K562 (cell line): ENCODE measurements around the gene COX6B2. TPM values are rescaled to one million over a fixed set of nuclear protein-coding genes. Genes with fewer than 3 reads are reported as not detected.
A peak's percentile ranks its signal among the peaks of the same experiment; 100 is the strongest.

ENCODE experiments used
- ATAC-seq: fragments of 200-7000 bp; cut with Tn5 transposase; 3 replicates; pipeline ENCODE4 v1.9.1; 2020; ENCODE audit warnings: moderate library complexity
- BruUV-seq: library from RNA; stranded (reverse); fragments of 400-500 nt; replicated peaks from 2 replicates; lab custom pipeline; 2021; lab: Mats Ljungman, UMichigan
- CTCF ChIA-PET: fragments of 300-600 bp; formaldehyde crosslinking; extraction: SDS; loops from one replicate; lab custom pipeline; 2021; ENCODE audit warnings: low intra/inter-chr PET ratio; lab: Yijun Ruan, JAX
- POLR2A ChIA-PET: fragments of 300-600, 350-650 bp; sonication (Branson Sonifier 250); formaldehyde crosslinking; extraction: SDS; loops from one replicate; lab custom pipeline; 2021; ENCODE audit warnings: antibody characterized with exemption, inconsistent platforms; lab: Yijun Ruan, JAX
- DNase-seq, 4 experiments: peaks; one replicate each; pipeline versions ENCODE4 v3.0.0 to v3.0.0-alpha.2; 2011 to 2018; ENCODE audit warnings: low spot score in 3 of 4, mixed read lengths in 3 of 4; ENCODE audit errors: extremely low read depth in 1 of 4
- FAIRE-seq: peaks from 2 replicates; lab custom pipeline; 2011; peaks lifted over from hg19 to GRCh38; lab: Jason Lieb, UNC
- H2AFZ ChIP-seq: 2 replicates; pipeline ENCODE4 v1.6.0; 2011; ENCODE audit warnings: low read depth, low read length, control low read depth, inconsistent platforms
- H3K27ac ChIP-seq: fragments of 200-600 bp; 3 replicates; pipeline ENCODE4 v1.8.0; 2011; ENCODE audit warnings: low read depth, mild to moderate bottlenecking, control low read depth, inconsistent platforms, low read length, moderate library complexity, mixed read lengths; ENCODE audit errors: extremely low read depth
- H3K27me3 ChIP-seq, 2 experiments: fragments of 300-600 bp in 1 of 2; 2 replicates in 1 of 2; 3 replicates in 1 of 2; pipeline versions ENCODE4 v1.6.0 to v1.8.0; 2011; ENCODE audit warnings: inconsistent platforms in 2 of 2, low read length in 2 of 2, mild to moderate bottlenecking in 1 of 2, mixed read lengths in 1 of 2, moderate library complexity in 1 of 2; ENCODE audit not compliant: control insufficient read depth in 2 of 2, insufficient read depth in 2 of 2
- H3K36me3 ChIP-seq: fragments of 300-600 bp; 3 replicates; pipeline ENCODE4 v1.8.0; 2011; ENCODE audit warnings: mild to moderate bottlenecking, low read length, inconsistent platforms; ENCODE audit not compliant: control insufficient read depth, insufficient read depth
- H3K4me1 ChIP-seq, 2 experiments: fragments of 200-600 bp in 1 of 2; replicated peaks in 1 of 2; 2 replicates in 1 of 2; 3 replicates in 1 of 2; pipeline versions ENCODE4 v1.5.1 to v1.8.0; 2011; ENCODE audit warnings: inconsistent platforms in 2 of 2, low read length in 2 of 2, mild to moderate bottlenecking in 1 of 2, mixed read lengths in 1 of 2, moderate library complexity in 1 of 2; ENCODE audit not compliant: control insufficient read depth in 2 of 2, insufficient read depth in 2 of 2
- H3K4me2 ChIP-seq: 2 replicates; pipeline ENCODE4 v1.6.1; 2011; ENCODE audit warnings: low read length, control low read depth, inconsistent platforms, mixed read lengths; ENCODE audit not compliant: insufficient read depth
- H3K4me3 ChIP-seq: fragments of 200-600 bp; sonication (generic), shearing (Covaris generic); 2 replicates; pipeline ENCODE4 v1.5.1; 2016; ENCODE audit warnings: control low read depth, inconsistent platforms
- H3K79me2 ChIP-seq: fragments of 200-600 bp; 3 replicates; pipeline ENCODE4 v1.8.0; 2011; ENCODE audit warnings: low read length, inconsistent platforms; ENCODE audit not compliant: control insufficient read depth, insufficient read depth
- H3K9ac ChIP-seq, 2 experiments: 2 replicates each; pipeline versions ENCODE4 v1.6.0 to v1.6.1; 2011; ENCODE audit warnings: low read depth in 2 of 2, low read length in 2 of 2, control low read depth in 1 of 2, inconsistent platforms in 1 of 2, mild to moderate bottlenecking in 1 of 2, mixed read lengths in 1 of 2; ENCODE audit not compliant: insufficient read depth in 1 of 2
- H3K9me1 ChIP-seq: one replicate; pipeline ENCODE4 v1.6.0; 2011; ENCODE audit warnings: inconsistent platforms, mild to moderate bottlenecking, low read length, moderate library complexity; ENCODE audit not compliant: control insufficient read depth, insufficient read depth
- H3K9me3 ChIP-seq: replicated peaks from 2 replicates; pipeline ENCODE4 v1.5.1; 2011; ENCODE audit warnings: low read depth, low read length, inconsistent platforms; ENCODE audit not compliant: control insufficient read depth, insufficient read depth
- H4K20me1 ChIP-seq: replicated peaks from 2 replicates; pipeline ENCODE4 v1.6.1; 2011; ENCODE audit warnings: low read length, inconsistent platforms, mixed read lengths; ENCODE audit not compliant: control insufficient read depth, insufficient read depth
- CBX3 ChIP-seq, 2 experiments: IDR thresholded peaks; 1 replicate in 1 of 2; 2 replicates in 1 of 2; pipeline ENCODE4 v1.6.1; 2012; ENCODE audit warnings: inconsistent platforms in 2 of 2, low read length in 2 of 2, borderline replicate concordance in 1 of 2, control low read depth in 1 of 2
- CREB3 ChIP-seq: fragments of 450-650 bp; conservative IDR thresholded peaks from 2 replicates; pipeline ENCODE4 v1.6.1; 2016; ENCODE audit warnings: missing genetic modification characterization, low read depth, mild to moderate bottlenecking, missing compliant biosample characterization, moderate library complexity
- GMEB1 ChIP-seq: fragments of 250-450 bp; sonication (Bioruptor Pico); IDR thresholded peaks from 2 replicates; pipeline ENCODE4 v1.4.0; 2020; ENCODE audit warnings: mild to moderate bottlenecking
- IRF9 ChIP-seq: fragments of 450-650 bp; IDR thresholded peaks from 2 replicates; pipeline ENCODE4 v1.6.1; 2016; ENCODE audit warnings: missing biosample characterization, missing genetic modification characterization
- MAX ChIP-seq: sonication (generic); formaldehyde crosslinking; IDR thresholded peaks from 2 replicates; pipeline ENCODE4 v1.9.0; 2022; ENCODE audit warnings: mild to moderate bottlenecking, missing genetic modification reagents
- MYNN ChIP-seq, 2 experiments: sonication (generic); formaldehyde crosslinking in 1 of 2; IDR thresholded peaks; 2 replicates each; pipeline versions ENCODE4 v1.5.0 to v1.6.1; 2016 to 2020; ENCODE audit warnings: antibody characterized with exemption in 1 of 2, missing genetic modification reagents in 1 of 2
- NR2C2 ChIP-seq, 2 experiments: fragments of 200-800 bp in 1 of 2; sonication (Bioruptor generic) in 1 of 2; sonication (generic) in 1 of 2; formaldehyde crosslinking in 1 of 2; IDR thresholded peaks; 2 replicates each; pipeline versions ENCODE4 v1.6.1 to v1.8.0; 2016 to 2022; ENCODE audit warnings: mild to moderate bottlenecking in 1 of 2, missing compliant biosample characterization in 1 of 2, missing genetic modification characterization in 1 of 2, missing genetic modification reagents in 1 of 2
- PHB2 ChIP-seq: fragments of 450-650 bp; IDR thresholded peaks from 2 replicates; pipeline ENCODE4 v1.6.1; 2017; ENCODE audit warnings: low read depth
- POLR2AphosphoS5 ChIP-seq: IDR thresholded peaks from 2 replicates; pipeline ENCODE4 v1.6.1; 2011; ENCODE audit warnings: mild to moderate bottlenecking, low read depth, low read length, moderate library complexity; ENCODE audit not compliant: control insufficient read depth, insufficient read depth
- RCOR1 ChIP-seq, 2 experiments: IDR thresholded peaks; 2 replicates each; pipeline ENCODE4 v1.6.1; 2012; ENCODE audit warnings: low read depth in 2 of 2, low read length in 2 of 2, borderline replicate concordance in 1 of 2, improper control_type of control experiment in 1 of 2
- RFX5 ChIP-seq: IDR thresholded peaks from 2 replicates; pipeline ENCODE4 v1.6.1; 2011; ENCODE audit warnings: low read depth, mild to moderate bottlenecking, improper control_type of control experiment, low read length
- ZBTB17 ChIP-seq: fragments of 450-650 bp; formaldehyde crosslinking; IDR thresholded peaks from 2 replicates; pipeline ENCODE4 v1.4.0; 2020; ENCODE audit warnings: mild to moderate bottlenecking
- WGBS: fragments of 100-300 bp; shearing (Covaris generic); methylation state at CpG from one replicate; pipeline ENCODE4 v1.1.6; 2016; ENCODE audit warnings: low coverage, mixed read lengths; ENCODE audit not compliant: insufficient coverage; ENCODE audit errors: missing lambda C conversion rate; 5-methylcytosine and 5-hydroxymethylcytosine counted together
- in situ Hi-C: fragments of 300-500 bp; cut with MboI; formaldehyde crosslinking; loops from 4 replicates; pipeline ENCODE4 v1.15.0; 2018; ENCODE audit warnings: inconsistent platforms, mixed read lengths
- intact Hi-C: fragments of 100-400 bp; cut with micrococcal nuclease; formaldehyde crosslinking; loops from 2 replicates; pipeline ENCODE4 v1.14.2; 2022
- polyA plus RNA-seq, 8 experiments: library from polyadenylated mRNA; depleted of rRNA in 4 of 8; stranded (reverse) in 5 of 8; unstranded in 3 of 8; fragments of >200 nt; fragmentation: Nextera tagmentation in 2 of 8; fragmentation: Illumina TruSeq in 1 of 8; extraction: Ambion mirVana in 2 of 8; extraction: Trizol in 1 of 8; gene quantifications; 2 replicates each; pipeline versions ENCODE4 v1.2.1 to v1.2.3, GENCODE V29; 2011 to 2014; ENCODE audit warnings: inconsistent platforms in 1 of 8, missing spikeins in 1 of 8
- total RNA-seq, 7 experiments: library from RNA; depleted of rRNA in 6 of 7; stranded (reverse); fragments of >200 nt in 6 of 7; fragmentation: Illumina TruSeq in 2 of 7; extraction: Trizol in 2 of 7; gene quantifications; 2 replicates each; pipeline versions ENCODE4 v1.2.1 to v1.2.3, GENCODE V29; 2011 to 2021; ENCODE audit warnings: low replicate concordance in 1 of 7

COX6B2 gene
- total and polyA plus RNA-seq, 9 of the 15 experiments (the other 6 are each of a cell fraction or from before 2014, with no cell fraction given): 0.40 to 2.5 (median 0.83) TPM

GRCh38 chr19:55389386-55390317 is 35.1 kb upstream of the COX6B2 start (continued):
- TF ChIP-seq MYNN (IDR thresholded peaks at IDR 0.05) (peak; percentile 70; the same call in 1 of the 2 replicates), MYNN (CRISPR knock-in tag; IDR thresholded peaks at IDR 0.05) (no peak), RFX5 (no peak), POLR2AphosphoS5 (peak; percentile 48; the same call in 1 of the 2 replicates)

GRCh38 chr19:55387736-55388497 is 33.4 kb upstream of the COX6B2 start:
- Histone ChIP-seq H3K4me2 (peak overlapping the region; percentile 94), H4K20me1 (peaks cover 54% of the 10 kb centered on the region), H3K79me2 (peaks cover 64% of the 10 kb centered on the region), H3K4me3 (peak overlapping the region; percentile 77), H3K27me3 (no peaks in the 10 kb centered on the region), H3K36me3 (peaks cover 55% of the 10 kb centered on the region), H3K9ac (peak overlapping the region; percentile 94 to 98), H3K27ac (peak overlapping the region; percentile 97; the same call in 2 of the 3 replicates), H2AFZ (no peak overlapping the region), H3K9me1 (peaks cover 19% of the 10 kb centered on the region), H3K9me3 (no peaks in the 10 kb centered on the region), H3K4me1 (peaks cover 52 to 79% of the 10 kb centered on the region in 2 experiments)
- intact Hi-C loops (loop anchor here (5.0 kb wide), 2 partner anchors 64 to 86 kb away; no protein-coding TSS in a partner anchor), in situ Hi-C loops (no loop called here)
- ChIA-PET CTCF (no interaction called here), POLR2A (interaction anchor here (0.6 to 12.9 kb wide), 10 partner anchors 11 to 229 kb away, joined by 3 to 195 read pairs (median 3); partner anchors contain the start of gene UBE2S)
- no TSS peak for BruUV-seq
- FAIRE-seq: no peak
- 39% methylated on average over 20 of the region's 24 CpGs for WGBS
- DNase-seq: no peak
- no peak for ATAC-seq
- TF ChIP-seq NR2C2 (CRISPR knock-in tag; IDR thresholded peaks at IDR 0.05) (0 out of 2 replicates have a peak, but pooled peaks have one; percentile 42), NR2C2 (tag; IDR thresholded peaks at IDR 0.05) (no peak), RCOR1 (IDR thresholded peaks at IDR 0.05; ENCODE audit: borderline replicate concordance in 1 of 2, low read depth in 2 of 2, low read length in 2 of 2) (no peak), CBX3 (IDR thresholded peaks at IDR 0.05; ENCODE audit: borderline replicate concordance in 1 of 2, low read length in 2 of 2) (no peak), PHB2 (no peak), ZBTB17 (CRISPR knock-in tag) (no peak), GMEB1 (CRISPR knock-in tag) (no peak), CREB3 (tag) (no peak), IRF9 (tag) (no peak), MAX (0 out of 2 replicates have a peak, but pooled peaks have one; percentile 23)
